SK-N-SH treated with all-trans-retinoic acid at 6 μM for 48 hours (cell line): ENCODE data around the gene SRGAP1.

ENCODE experiments used
- ARNTL ChIP-seq: fragments of 450-650 bp; formaldehyde crosslinking; IDR thresholded peaks from 2 replicates; pipeline ENCODE4 v1.5.0; 2020; ENCODE audit warnings: low read depth, mild to moderate bottlenecking, moderate library complexity, borderline replicate concordance
- BACH2 ChIP-seq: fragments of 250-450 bp; sonication (Bioruptor Pico); IDR thresholded peaks from 2 replicates; pipeline ENCODE4 v1.9.0; 2021; ENCODE audit warnings: mild to moderate bottlenecking, borderline replicate concordance
- CREB5 ChIP-seq: fragments of 250-450 bp; sonication (Bioruptor Pico); IDR thresholded peaks from 2 replicates; pipeline ENCODE4 v1.5.1; 2020; ENCODE audit warnings: low read depth, mild to moderate bottlenecking, moderate library complexity
- CSDC2 ChIP-seq: fragments of 250-450 bp; sonication (Bioruptor Pico); IDR thresholded peaks from 2 replicates; pipeline ENCODE4 v1.5.0; 2020; ENCODE audit warnings: mild to moderate bottlenecking, moderate library complexity
- OSR1 ChIP-seq: fragments of 250-450 bp; sonication (Bioruptor Pico); IDR thresholded peaks from 2 replicates; pipeline ENCODE4 v1.8.0; 2022; ENCODE audit warnings: moderate library complexity, mild to moderate bottlenecking, inconsistent platforms
- RARB ChIP-seq: fragments of 250-450 bp; sonication (Bioruptor Pico); IDR thresholded peaks from 2 replicates; pipeline ENCODE4 v1.8.0; 2021; ENCODE audit warnings: mild to moderate bottlenecking, moderate library complexity
- TCF4 ChIP-seq: fragments of 250-450 bp; sonication (Bioruptor Pico); IDR thresholded peaks from 2 replicates; pipeline ENCODE4 v1.8.0; 2021; ENCODE audit warnings: mild to moderate bottlenecking, moderate library complexity, borderline replicate concordance
- TOX ChIP-seq: fragments of 250-450 bp; sonication (Bioruptor Pico); IDR thresholded peaks from 2 replicates; pipeline ENCODE4 v1.8.0; 2021; ENCODE audit warnings: mild to moderate bottlenecking, moderate library complexity, borderline replicate concordance
- ZC3H10 ChIP-seq: fragments of 250-450 bp; sonication (Bioruptor Pico); IDR thresholded peaks from 2 replicates; pipeline ENCODE4 v1.5.1; 2021; ENCODE audit warnings: mild to moderate bottlenecking, moderate library complexity
- ZFP3 ChIP-seq: fragments of 250-450 bp; sonication (Bioruptor Pico); IDR thresholded peaks from 2 replicates; pipeline ENCODE4 v1.5.0; 2020; ENCODE audit warnings: mild to moderate bottlenecking, moderate library complexity
- ZFP30 ChIP-seq: fragments of 450-650 bp; formaldehyde crosslinking; IDR thresholded peaks from 2 replicates; pipeline ENCODE4 v1.5.0; 2022; ENCODE audit warnings: mild to moderate bottlenecking, moderate library complexity
- ZNF70 ChIP-seq: fragments of 450-650 bp; formaldehyde crosslinking; IDR thresholded peaks from 2 replicates; pipeline ENCODE4 v1.5.0; 2020; ENCODE audit warnings: mild to moderate bottlenecking, moderate library complexity
- TF ChIP-seq, protein P1 (sequence below): fragments of 250-450 bp; sonication (Bioruptor Pico); IDR thresholded peaks from 2 replicates; pipeline ENCODE4 v1.5.1; 2021; ENCODE audit warnings: mild to moderate bottlenecking, moderate library complexity
- TF ChIP-seq, protein P2 (sequence below): fragments of 250-450 bp; sonication (Bioruptor Pico); IDR thresholded peaks from 2 replicates; pipeline ENCODE4 v1.8.0; 2020; ENCODE audit warnings: mild to moderate bottlenecking, moderate library complexity, borderline replicate concordance

DNA sequence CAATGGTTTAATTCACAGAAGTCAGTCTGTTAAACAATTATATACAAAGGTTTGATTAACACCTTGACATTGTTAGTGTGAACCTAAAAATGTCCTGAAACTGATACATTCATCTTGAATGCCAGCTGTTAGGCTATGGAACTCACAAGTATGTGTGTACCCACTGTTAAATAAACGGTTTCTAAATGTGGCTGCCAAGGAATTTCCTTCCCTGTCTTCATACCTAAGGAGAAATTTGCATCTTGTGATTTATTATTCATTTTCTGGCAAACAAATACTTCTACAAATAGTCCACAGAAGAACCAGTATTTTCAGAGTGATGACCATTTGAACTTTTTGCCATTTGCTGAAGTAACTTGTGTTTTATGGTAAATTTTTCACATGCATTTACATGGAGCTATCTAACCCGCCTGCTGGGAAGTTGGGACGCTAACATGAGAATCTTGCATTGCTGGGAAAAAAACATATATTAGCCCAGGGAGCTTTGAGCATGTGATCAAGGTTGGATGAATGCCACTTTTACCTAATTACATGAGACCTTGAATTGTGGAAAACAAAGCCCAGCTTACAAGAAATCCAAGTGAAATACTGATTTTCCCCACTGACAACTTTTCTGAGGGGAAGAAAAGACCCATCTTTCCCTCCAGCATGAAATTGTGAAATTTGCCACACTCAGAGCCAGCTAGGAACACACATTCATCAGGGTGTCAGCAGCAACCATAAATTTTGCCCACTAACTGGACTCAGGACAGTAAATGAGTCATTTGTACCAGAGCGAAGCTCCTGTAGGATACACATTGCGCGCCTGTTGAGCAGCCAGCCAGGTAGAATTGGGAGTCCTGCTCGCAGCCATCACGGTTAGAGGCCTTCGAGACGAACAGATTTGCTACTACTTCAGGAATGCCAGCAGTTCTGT lies 259.6 kb downstream of the SRGAP1 start:
- TF ChIP-seq ZFP30 (no peak), ZNF70 (CRISPR knock-in tag) (no peak), TCF4 (no peak), ZFP3 (CRISPR knock-in tag) (no peak), BACH2 (CRISPR knock-in tag) (no peak), CREB5 (CRISPR knock-in tag) (no peak), TOX (no peak), OSR1 (no peak), ARNTL (no peak), RARB (no peak), CSDC2 (CRISPR knock-in tag) (no peak), ZC3H10 (CRISPR knock-in tag) (no peak)
- TF ChIP-seq, protein P1, sequence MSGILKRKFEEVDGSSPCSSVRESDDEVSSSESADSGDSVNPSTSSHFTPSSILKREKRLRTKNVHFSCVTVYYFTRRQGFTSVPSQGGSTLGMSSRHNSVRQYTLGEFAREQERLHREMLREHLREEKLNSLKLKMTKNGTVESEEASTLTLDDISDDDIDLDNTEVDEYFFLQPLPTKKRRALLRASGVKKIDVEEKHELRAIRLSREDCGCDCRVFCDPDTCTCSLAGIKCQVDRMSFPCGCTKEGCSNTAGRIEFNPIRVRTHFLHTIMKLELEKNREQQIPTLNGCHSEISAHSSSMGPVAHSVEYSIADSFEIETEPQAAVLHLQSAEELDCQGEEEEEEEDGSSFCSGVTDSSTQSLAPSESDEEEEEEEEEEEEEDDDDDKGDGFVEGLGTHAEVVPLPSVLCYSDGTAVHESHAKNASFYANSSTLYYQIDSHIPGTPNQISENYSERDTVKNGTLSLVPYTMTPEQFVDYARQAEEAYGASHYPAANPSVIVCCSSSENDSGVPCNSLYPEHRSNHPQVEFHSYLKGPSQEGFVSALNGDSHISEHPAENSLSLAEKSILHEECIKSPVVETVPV = no peak
- TF ChIP-seq, protein P2, sequence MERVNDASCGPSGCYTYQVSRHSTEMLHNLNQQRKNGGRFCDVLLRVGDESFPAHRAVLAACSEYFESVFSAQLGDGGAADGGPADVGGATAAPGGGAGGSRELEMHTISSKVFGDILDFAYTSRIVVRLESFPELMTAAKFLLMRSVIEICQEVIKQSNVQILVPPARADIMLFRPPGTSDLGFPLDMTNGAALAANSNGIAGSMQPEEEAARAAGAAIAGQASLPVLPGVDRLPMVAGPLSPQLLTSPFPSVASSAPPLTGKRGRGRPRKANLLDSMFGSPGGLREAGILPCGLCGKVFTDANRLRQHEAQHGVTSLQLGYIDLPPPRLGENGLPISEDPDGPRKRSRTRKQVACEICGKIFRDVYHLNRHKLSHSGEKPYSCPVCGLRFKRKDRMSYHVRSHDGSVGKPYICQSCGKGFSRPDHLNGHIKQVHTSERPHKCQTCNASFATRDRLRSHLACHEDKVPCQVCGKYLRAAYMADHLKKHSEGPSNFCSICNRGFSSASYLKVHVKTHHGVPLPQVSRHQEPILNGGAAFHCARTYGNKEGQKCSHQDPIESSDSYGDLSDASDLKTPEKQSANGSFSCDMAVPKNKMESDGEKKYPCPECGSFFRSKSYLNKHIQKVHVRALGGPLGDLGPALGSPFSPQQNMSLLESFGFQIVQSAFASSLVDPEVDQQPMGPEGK (CRISPR knock-in tag) = no peak
